Fibroblast of mammary gland (primary cell): ENCODE data around the gene FAM111A.

Experiments
- DNase-seq: peaks from one replicate; pipeline ENCODE4 v3.0.0-alpha.2; 2010; ENCODE audit warnings: low read depth
- H3K4me3 ChIP-seq: 2 replicates; pipeline ENCODE4 v1.5.1; 2011; ENCODE audit warnings: low read depth, mild to moderate bottlenecking, low read length, moderate library complexity; ENCODE audit not compliant: control insufficient read depth
- TF ChIP-seq, protein P1 (sequence below): conservative IDR thresholded peaks from 2 replicates; pipeline ENCODE4 v1.5.1; 2011; ENCODE audit warnings: low read depth, low read length, inconsistent platforms; ENCODE audit not compliant: control insufficient read depth, insufficient read depth

Gene FAM111A

DNA sequence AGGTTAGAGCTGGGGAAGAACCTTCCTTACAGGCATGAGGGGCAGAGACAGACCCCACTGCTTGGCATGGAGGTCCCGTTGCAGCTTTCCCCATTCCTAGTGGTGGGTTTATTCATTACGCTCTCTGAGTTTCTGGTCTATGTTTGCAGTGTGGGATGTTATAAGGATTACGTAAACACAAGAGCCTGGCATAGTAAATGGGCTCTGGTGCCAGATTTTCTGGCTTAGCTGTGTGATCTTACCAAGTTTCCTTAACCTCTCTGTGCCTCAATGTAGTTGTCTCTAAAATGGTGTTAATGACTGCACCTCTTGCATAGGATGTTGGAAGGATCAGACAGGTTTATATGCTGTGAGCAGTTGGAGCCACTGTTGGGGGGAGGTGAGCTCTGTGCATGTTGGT lies 44.4 kb downstream of the FAM111A start:
- TF ChIP-seq, protein P1, sequence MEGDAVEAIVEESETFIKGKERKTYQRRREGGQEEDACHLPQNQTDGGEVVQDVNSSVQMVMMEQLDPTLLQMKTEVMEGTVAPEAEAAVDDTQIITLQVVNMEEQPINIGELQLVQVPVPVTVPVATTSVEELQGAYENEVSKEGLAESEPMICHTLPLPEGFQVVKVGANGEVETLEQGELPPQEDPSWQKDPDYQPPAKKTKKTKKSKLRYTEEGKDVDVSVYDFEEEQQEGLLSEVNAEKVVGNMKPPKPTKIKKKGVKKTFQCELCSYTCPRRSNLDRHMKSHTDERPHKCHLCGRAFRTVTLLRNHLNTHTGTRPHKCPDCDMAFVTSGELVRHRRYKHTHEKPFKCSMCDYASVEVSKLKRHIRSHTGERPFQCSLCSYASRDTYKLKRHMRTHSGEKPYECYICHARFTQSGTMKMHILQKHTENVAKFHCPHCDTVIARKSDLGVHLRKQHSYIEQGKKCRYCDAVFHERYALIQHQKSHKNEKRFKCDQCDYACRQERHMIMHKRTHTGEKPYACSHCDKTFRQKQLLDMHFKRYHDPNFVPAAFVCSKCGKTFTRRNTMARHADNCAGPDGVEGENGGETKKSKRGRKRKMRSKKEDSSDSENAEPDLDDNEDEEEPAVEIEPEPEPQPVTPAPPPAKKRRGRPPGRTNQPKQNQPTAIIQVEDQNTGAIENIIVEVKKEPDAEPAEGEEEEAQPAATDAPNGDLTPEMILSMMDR = no peak
- H3K4me3 ChIP-seq = no peak overlapping the region
- DNase-seq = no peak

DNA sequence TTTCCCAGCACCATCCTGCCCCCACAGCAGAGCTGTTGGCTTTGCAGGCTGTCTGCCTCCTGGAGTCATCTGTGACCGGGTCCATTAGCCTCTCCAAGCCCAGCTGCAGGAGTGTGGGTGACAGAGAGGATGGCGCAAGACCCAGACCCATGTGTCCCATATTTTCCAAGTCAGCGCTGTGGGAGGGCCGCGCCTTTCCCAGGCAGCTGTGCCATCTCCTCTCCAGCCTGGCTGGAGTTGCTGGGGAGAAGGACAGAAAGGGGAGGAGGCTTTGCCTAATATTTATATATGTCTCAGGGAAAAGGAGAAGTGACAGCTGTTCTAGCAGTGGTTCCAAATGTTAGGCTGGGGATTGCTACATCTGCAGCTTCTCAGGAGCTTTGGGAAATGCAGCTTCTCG lies 44.9 kb downstream of the FAM111A start:
- TF ChIP-seq, protein P1 = no peak
- DNase-seq = peak; percentile 18
- H3K4me3 ChIP-seq = no peak overlapping the region

DNA sequence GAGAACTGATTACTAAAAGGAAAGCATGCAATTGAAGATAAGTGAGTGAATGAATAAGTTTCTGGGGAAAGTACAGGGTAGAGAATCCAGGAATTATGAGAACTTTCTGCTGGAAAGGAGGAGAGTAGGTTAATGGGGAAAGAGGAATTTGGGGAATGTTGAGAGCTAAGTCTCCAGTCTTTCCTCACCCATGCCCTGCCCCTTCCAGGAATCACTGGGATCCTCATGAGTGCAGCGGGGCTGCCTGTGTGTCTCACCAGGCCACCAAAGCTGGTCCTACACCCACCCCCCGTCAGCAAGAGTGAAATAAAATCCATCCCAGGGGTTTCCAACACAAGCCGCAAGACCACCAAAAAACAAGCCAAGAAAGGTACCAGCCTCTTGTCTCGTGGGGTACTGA lies 46.3 kb downstream of the FAM111A start:
- TF ChIP-seq, protein P1 = no peak
- H3K4me3 ChIP-seq = no peak overlapping the region
- DNase-seq = no peak

DNA sequence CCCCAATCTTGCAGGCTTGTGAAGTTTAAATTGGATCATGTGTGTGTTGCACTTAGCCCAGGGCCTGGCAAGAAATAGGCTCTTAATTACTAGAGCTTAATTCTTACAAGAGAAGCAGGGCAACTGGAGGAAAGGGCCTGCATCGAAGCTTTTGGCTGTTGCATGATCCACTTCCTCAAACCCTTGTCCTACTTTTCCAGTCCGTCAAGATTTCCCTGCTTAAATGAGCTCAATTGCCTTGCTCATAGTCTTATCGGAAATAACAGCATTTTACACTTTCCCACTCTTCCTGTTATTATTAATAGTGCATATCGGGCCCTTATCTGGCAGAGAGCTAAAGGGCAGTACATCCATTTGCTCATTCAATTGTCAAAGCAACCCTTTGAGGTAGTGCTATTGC lies 47.3 kb downstream of the FAM111A start:
- TF ChIP-seq, protein P1 = no peak

DNA sequence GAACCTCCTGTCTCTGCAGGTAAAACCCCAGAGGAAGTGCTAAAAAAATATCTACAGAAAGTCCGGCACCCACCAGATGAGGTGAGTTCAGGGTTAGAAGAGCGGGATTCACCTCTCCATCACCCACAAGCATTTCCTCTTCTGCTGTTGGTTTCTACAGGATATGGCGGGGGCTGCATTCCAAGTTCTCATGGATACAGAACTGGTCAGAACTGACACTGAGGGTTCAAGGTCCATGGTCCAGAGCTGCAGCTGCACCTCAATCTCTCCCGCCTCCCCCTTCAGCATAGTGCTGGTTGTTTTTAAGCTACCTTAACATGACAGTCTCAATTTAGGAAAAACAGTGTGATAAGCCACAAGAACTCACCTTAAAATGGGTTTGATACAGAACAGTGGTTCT lies 48.4 kb downstream of the FAM111A start:
- no peak overlapping the region for H3K4me3 ChIP-seq
- no peak for DNase-seq
- TF ChIP-seq, protein P1 = no peak

More for the DNA sequence above, 47.3 kb downstream of the FAM111A start:
- no peak overlapping the region for H3K4me3 ChIP-seq
- no peak for DNase-seq

DNA sequence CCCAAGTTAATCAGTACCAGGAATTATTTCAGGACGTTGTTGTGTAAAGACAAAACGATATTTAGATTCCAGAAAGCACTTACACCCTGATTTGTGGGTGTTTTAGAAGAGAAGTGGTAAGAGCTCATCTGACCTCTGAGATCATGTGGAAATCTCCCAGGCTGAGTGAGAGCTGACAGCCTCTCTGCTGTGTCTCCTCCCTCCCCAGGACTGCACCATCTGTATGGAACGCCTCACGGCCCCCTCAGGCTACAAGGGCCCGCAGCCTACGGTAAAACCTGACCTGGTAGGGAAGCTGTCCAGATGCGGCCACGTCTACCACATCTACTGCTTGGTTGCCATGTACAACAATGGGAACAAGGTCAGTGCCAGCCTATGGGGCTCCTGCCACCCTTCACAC lies 49.2 kb downstream of the FAM111A start:
- DNase-seq = no peak
- H3K4me3 ChIP-seq = no peak overlapping the region
- TF ChIP-seq, protein P1 = no peak

DNA sequence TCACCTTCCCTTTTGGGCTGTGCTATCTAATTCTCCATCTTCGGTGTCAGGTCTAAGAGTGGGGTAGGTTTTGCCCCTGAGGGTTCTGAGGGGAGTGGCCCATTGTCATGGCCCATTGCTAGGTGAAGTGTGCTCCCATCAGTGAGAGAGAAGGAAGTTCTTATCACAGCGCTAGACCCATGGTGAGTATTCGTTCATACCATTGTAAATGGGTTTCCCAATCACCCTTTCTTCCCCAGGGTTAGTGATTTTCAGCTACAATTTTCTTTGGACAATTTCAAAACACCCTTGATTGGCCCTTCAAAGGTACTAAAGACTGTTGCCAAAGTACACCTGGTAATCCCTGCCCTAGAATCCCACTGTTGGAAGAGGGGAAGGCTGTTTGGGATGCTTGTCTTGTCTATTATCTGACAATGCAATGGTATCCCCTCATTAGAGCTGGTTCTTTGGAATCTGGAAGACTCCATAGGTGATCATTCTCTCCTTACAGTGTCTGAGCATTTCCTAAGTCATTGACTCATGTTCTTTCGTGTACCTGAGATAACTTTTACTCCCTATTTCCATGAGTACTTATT lies 49.9 kb downstream of the FAM111A start:
- TF ChIP-seq, protein P1 = no peak
- no peak for DNase-seq

More for the DNA sequence above, 49.9 kb downstream of the FAM111A start:
- no peak overlapping the region for H3K4me3 ChIP-seq
